ENCODE data around the gene ARHGAP11A.

DNA sequence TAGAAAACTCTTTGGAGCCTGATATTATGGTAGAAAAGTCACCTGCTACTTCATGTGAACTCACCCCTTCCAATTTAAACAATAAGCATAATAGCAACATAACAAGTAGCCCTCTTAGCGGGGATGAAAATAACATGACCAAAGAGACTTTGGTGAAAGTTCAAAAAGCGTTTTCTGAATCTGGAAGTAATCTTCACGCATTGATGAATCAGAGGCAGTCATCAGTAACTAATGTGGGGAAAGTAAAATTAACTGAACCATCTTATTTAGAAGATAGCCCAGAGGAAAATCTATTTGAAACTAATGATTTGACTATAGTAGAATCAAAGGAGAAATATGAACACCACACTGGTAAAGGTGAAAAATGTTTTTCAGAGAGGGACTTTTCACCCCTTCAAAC is 21.1 kb downstream of the ARHGAP11A start:
- TF ChIP-seq, protein P1, sequence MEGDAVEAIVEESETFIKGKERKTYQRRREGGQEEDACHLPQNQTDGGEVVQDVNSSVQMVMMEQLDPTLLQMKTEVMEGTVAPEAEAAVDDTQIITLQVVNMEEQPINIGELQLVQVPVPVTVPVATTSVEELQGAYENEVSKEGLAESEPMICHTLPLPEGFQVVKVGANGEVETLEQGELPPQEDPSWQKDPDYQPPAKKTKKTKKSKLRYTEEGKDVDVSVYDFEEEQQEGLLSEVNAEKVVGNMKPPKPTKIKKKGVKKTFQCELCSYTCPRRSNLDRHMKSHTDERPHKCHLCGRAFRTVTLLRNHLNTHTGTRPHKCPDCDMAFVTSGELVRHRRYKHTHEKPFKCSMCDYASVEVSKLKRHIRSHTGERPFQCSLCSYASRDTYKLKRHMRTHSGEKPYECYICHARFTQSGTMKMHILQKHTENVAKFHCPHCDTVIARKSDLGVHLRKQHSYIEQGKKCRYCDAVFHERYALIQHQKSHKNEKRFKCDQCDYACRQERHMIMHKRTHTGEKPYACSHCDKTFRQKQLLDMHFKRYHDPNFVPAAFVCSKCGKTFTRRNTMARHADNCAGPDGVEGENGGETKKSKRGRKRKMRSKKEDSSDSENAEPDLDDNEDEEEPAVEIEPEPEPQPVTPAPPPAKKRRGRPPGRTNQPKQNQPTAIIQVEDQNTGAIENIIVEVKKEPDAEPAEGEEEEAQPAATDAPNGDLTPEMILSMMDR (IDR thresholded peaks at IDR 0.05) = no peak
- TF ChIP-seq, protein P2, sequence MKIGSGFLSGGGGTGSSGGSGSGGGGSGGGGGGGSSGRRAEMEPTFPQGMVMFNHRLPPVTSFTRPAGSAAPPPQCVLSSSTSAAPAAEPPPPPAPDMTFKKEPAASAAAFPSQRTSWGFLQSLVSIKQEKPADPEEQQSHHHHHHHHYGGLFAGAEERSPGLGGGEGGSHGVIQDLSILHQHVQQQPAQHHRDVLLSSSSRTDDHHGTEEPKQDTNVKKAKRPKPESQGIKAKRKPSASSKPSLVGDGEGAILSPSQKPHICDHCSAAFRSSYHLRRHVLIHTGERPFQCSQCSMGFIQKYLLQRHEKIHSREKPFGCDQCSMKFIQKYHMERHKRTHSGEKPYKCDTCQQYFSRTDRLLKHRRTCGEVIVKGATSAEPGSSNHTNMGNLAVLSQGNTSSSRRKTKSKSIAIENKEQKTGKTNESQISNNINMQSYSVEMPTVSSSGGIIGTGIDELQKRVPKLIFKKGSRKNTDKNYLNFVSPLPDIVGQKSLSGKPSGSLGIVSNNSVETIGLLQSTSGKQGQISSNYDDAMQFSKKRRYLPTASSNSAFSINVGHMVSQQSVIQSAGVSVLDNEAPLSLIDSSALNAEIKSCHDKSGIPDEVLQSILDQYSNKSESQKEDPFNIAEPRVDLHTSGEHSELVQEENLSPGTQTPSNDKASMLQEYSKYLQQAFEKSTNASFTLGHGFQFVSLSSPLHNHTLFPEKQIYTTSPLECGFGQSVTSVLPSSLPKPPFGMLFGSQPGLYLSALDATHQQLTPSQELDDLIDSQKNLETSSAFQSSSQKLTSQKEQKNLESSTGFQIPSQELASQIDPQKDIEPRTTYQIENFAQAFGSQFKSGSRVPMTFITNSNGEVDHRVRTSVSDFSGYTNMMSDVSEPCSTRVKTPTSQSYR (CRISPR knock-in tag; IDR thresholded peaks at IDR 0.05) = no peak
- TF ChIP-seq MYBL2 (CRISPR knock-in tag; IDR thresholded peaks at IDR 0.05) (no peak), ETV6 (CRISPR knock-in tag; IDR thresholded peaks at IDR 0.05) (no peak)
- TF ChIP-seq, protein P3, sequence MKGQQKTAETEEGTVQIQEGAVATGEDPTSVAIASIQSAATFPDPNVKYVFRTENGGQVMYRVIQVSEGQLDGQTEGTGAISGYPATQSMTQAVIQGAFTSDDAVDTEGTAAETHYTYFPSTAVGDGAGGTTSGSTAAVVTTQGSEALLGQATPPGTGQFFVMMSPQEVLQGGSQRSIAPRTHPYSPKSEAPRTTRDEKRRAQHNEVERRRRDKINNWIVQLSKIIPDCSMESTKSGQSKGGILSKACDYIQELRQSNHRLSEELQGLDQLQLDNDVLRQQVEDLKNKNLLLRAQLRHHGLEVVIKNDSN (CRISPR knock-in tag; IDR thresholded peaks at IDR 0.05) = no peak
- TF ChIP-seq, protein P4, sequence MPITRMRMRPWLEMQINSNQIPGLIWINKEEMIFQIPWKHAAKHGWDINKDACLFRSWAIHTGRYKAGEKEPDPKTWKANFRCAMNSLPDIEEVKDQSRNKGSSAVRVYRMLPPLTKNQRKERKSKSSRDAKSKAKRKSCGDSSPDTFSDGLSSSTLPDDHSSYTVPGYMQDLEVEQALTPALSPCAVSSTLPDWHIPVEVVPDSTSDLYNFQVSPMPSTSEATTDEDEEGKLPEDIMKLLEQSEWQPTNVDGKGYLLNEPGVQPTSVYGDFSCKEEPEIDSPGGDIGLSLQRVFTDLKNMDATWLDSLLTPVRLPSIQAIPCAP (CRISPR knock-in tag; IDR thresholded peaks at IDR 0.05) = no peak
- TF ChIP-seq, protein P5, sequence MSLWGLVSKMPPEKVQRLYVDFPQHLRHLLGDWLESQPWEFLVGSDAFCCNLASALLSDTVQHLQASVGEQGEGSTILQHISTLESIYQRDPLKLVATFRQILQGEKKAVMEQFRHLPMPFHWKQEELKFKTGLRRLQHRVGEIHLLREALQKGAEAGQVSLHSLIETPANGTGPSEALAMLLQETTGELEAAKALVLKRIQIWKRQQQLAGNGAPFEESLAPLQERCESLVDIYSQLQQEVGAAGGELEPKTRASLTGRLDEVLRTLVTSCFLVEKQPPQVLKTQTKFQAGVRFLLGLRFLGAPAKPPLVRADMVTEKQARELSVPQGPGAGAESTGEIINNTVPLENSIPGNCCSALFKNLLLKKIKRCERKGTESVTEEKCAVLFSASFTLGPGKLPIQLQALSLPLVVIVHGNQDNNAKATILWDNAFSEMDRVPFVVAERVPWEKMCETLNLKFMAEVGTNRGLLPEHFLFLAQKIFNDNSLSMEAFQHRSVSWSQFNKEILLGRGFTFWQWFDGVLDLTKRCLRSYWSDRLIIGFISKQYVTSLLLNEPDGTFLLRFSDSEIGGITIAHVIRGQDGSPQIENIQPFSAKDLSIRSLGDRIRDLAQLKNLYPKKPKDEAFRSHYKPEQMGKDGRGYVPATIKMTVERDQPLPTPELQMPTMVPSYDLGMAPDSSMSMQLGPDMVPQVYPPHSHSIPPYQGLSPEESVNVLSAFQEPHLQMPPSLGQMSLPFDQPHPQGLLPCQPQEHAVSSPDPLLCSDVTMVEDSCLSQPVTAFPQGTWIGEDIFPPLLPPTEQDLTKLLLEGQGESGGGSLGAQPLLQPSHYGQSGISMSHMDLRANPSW (CRISPR knock-in tag; conservative IDR thresholded peaks at IDR 0.05; ENCODE audit: low read depth) = no peak
- TF ChIP-seq, protein P6, sequence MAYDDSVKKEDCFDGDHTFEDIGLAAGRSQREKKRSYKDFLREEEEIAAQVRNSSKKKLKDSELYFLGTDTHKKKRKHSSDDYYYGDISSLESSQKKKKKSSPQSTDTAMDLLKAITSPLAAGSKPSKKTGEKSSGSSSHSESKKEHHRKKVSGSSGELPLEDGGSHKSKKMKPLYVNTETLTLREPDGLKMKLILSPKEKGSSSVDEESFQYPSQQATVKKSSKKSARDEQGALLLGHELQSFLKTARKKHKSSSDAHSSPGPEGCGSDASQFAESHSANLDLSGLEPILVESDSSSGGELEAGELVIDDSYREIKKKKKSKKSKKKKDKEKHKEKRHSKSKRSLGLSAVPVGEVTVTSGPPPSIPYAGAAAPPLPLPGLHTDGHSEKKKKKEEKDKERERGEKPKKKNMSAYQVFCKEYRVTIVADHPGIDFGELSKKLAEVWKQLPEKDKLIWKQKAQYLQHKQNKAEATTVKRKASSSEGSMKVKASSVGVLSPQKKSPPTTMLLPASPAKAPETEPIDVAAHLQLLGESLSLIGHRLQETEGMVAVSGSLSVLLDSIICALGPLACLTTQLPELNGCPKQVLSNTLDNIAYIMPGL (CRISPR knock-in tag; IDR thresholded peaks at IDR 0.05) = no peak
